HCT116 (cell line): ENCODE data around the gene GIT2. TPM values are rescaled to one million over a fixed set of nuclear protein-coding genes. Genes with fewer than 3 reads are reported as not detected.

Source experiments
- ATAC-seq: fragments of 200-7000 bp; cut with Tn5 transposase; 2 replicates; pipeline ENCODE4 v1.9.1; 2020; ENCODE audit warnings: mild to moderate bottlenecking, moderate library complexity
- BruUV-seq: library from RNA; stranded (reverse); fragments of 400-500 nt; replicated peaks from 2 replicates; lab custom pipeline; 2021; lab: Mats Ljungman, UMichigan
- CTCF ChIA-PET: fragments of 300-600 bp; sonication (Branson Sonifier 250); formaldehyde crosslinking; loops from one replicate; lab custom pipeline; 2021; ENCODE audit warnings: antibody characterized with exemption; lab: Charles Lee
- POLR2A ChIA-PET: fragments of 300-600, 350-600 bp; sonication (Branson Sonifier 250); formaldehyde crosslinking; loops from one replicate; lab custom pipeline; 2021; ENCODE audit warnings: antibody characterized with exemption; lab: Charles Lee
- RAD21 ChIA-PET, 2 experiments: fragments of 300-600 bp; sonication (Branson Sonifier 250); formaldehyde crosslinking; loops; one replicate each; lab custom pipeline; 2023; ENCODE audit warnings: low total read pairs in 2 of 2; ENCODE audit not compliant: uncharacterized antibody in 2 of 2, unreplicated experiment in 2 of 2, low non-redundant PET in 1 of 2; lab: Charles Lee
- DNase-seq: peaks from one replicate; pipeline ENCODE4 v3.0.0-alpha.2; 2010; ENCODE audit warnings: low read depth, low spot score
- H2AFZ ChIP-seq: fragments of 200-600 bp; shearing (Covaris generic), sonication (generic); 2 replicates; pipeline ENCODE4 v1.6.1; 2017; ENCODE audit warnings: low read depth, mixed run types, mixed read lengths, antibody characterized with exemption, low read length; ENCODE audit not compliant: poor library complexity, severe bottlenecking
- H3K27ac ChIP-seq: 2 replicates; pipeline ENCODE4 v1.5.1; 2012; ENCODE audit warnings: low read depth, low read length
- H3K27me3 ChIP-seq: fragments of 200-600 bp; sonication (generic); 2 replicates; pipeline ENCODE4 v1.6.1; 2016; ENCODE audit warnings: mixed run types, low read length, mixed read lengths; ENCODE audit not compliant: insufficient read depth
- H3K36me3 ChIP-seq, 2 experiments: fragments of 200-500 bp in 1 of 2; fragments of 200-600 bp in 1 of 2; sonication (Bioruptor generic) in 1 of 2; sonication (generic) in 1 of 2; 2 replicates each; pipeline versions ENCODE4 v1.5.1 to v1.6.1; 2014 to 2016; ENCODE audit warnings: low read length in 2 of 2, inconsistent platforms in 1 of 2, mixed read lengths in 1 of 2, mixed run types in 1 of 2; ENCODE audit not compliant: insufficient read depth in 2 of 2, control insufficient read depth in 1 of 2
- H3K4me1 ChIP-seq, 2 experiments: fragments of 200-600 bp in 1 of 2; sonication (generic) in 1 of 2; 2 replicates each; pipeline versions ENCODE4 v1.5.1 to v1.6.1; 2012 to 2017; ENCODE audit warnings: low read length in 2 of 2, inconsistent platforms in 1 of 2, mild to moderate bottlenecking in 1 of 2, mixed read lengths in 1 of 2, mixed run types in 1 of 2, moderate library complexity in 1 of 2; ENCODE audit not compliant: insufficient read depth in 2 of 2, control insufficient read depth in 1 of 2
- H3K4me2 ChIP-seq: fragments of 200-600 bp; sonication (generic); 2 replicates; pipeline ENCODE4 v1.6.1; 2017; ENCODE audit warnings: mixed run types, low read length, mixed read lengths
- H3K4me3 ChIP-seq, 2 experiments: fragments of 200-600 bp in 1 of 2; sonication (generic) in 1 of 2; replicated peaks in 1 of 2; 2 replicates each; pipeline ENCODE4 v1.5.1; 2011 to 2016; ENCODE audit warnings: low read length in 2 of 2, control low read depth in 1 of 2, low read depth in 1 of 2, mild to moderate bottlenecking in 1 of 2, mixed read lengths in 1 of 2, mixed run types in 1 of 2
- H3K79me2 ChIP-seq: fragments of 200-600 bp; sonication (generic); 2 replicates; pipeline ENCODE4 v1.6.1; 2017; ENCODE audit warnings: mild to moderate bottlenecking, mixed run types, low read length, moderate library complexity, mixed read lengths; ENCODE audit not compliant: insufficient read depth
- H3K9ac ChIP-seq: fragments of 200-600 bp; sonication (generic); 2 replicates; pipeline ENCODE4 v1.6.1; 2016; ENCODE audit warnings: low read length, mixed read lengths
- H3K9me2 ChIP-seq: fragments of 200-600 bp; sonication (generic), shearing (Covaris generic); 2 replicates; pipeline ENCODE4 v1.6.1; 2017; ENCODE audit warnings: mixed run types, mild to moderate bottlenecking, moderate library complexity; ENCODE audit not compliant: insufficient read depth
- H3K9me3 ChIP-seq, 2 experiments: fragments of 200-500 bp in 1 of 2; fragments of 200-600 bp in 1 of 2; sonication (Bioruptor generic) in 1 of 2; sonication (generic) in 1 of 2; 2 replicates each; pipeline ENCODE4 v1.6.1; 2014 to 2017; ENCODE audit warnings: low read length in 2 of 2, mixed read lengths in 2 of 2, inconsistent platforms in 1 of 2, low read depth in 1 of 2, mild to moderate bottlenecking in 1 of 2, mixed run types in 1 of 2, moderate library complexity in 1 of 2; ENCODE audit not compliant: control insufficient read depth in 1 of 2, insufficient read depth in 1 of 2
- H4K20me1 ChIP-seq: fragments of 200-600 bp; sonication (generic), shearing (Covaris generic); 2 replicates; pipeline ENCODE4 v1.6.1; 2017; ENCODE audit warnings: mixed run types, mild to moderate bottlenecking, moderate library complexity; ENCODE audit not compliant: insufficient read depth
- CBX3 ChIP-seq: IDR thresholded peaks from 2 replicates; pipeline ENCODE4 v1.6.1; 2012; ENCODE audit warnings: low read depth
- CEBPB ChIP-seq: IDR thresholded peaks from 2 replicates; pipeline ENCODE4 v1.6.1; 2012; ENCODE audit warnings: low read depth
- ELF1 ChIP-seq: IDR thresholded peaks from 2 replicates; pipeline ENCODE4 v1.6.1; 2012; ENCODE audit warnings: low read depth, borderline replicate concordance
- EZH2 ChIP-seq: fragments of 200-600 bp; sonication (generic); IDR thresholded peaks from 2 replicates; pipeline ENCODE4 v1.6.1; 2017; ENCODE audit warnings: antibody characterized with exemption, mixed run types
- EZH2phosphoT487 ChIP-seq: fragments of 200-600 bp; IDR thresholded peaks from 2 replicates; pipeline ENCODE4 v1.6.1; 2018; ENCODE audit warnings: antibody characterized with exemption, borderline replicate concordance
- FOSL1 ChIP-seq: IDR thresholded peaks from 2 replicates; pipeline ENCODE4 v1.6.1; 2012; ENCODE audit warnings: low read depth
- JUND ChIP-seq: IDR thresholded peaks from 2 replicates; pipeline ENCODE4 v1.6.1; 2012
- POLR2A ChIP-seq: IDR thresholded peaks from 2 replicates; pipeline ENCODE4 v1.7.0; 2011; ENCODE audit warnings: borderline replicate concordance; ENCODE audit not compliant: insufficient read depth, insufficient read length; ENCODE audit errors: extremely low read depth
- POLR2AphosphoS5 ChIP-seq: IDR thresholded peaks from 2 replicates; pipeline ENCODE4 v1.6.1; 2011; ENCODE audit warnings: mild to moderate bottlenecking, low read depth, low read length, moderate library complexity
- RAD21 ChIP-seq: IDR thresholded peaks from 2 replicates; pipeline ENCODE4 v1.6.1; 2012; ENCODE audit warnings: low read depth, mild to moderate bottlenecking
- SIN3A ChIP-seq: IDR thresholded peaks from 2 replicates; pipeline ENCODE4 v1.6.1; 2012; ENCODE audit warnings: low read depth
- SRF ChIP-seq: IDR thresholded peaks from 2 replicates; pipeline ENCODE4 v1.6.1; 2012; ENCODE audit warnings: low read depth
- TCF7L2 ChIP-seq: IDR thresholded peaks from 2 replicates; pipeline ENCODE4 v1.7.0; 2011; ENCODE audit warnings: borderline replicate concordance, inconsistent platforms; ENCODE audit not compliant: insufficient read depth, insufficient read length; ENCODE audit errors: extremely low read depth
- YY1 ChIP-seq: IDR thresholded peaks from 2 replicates; pipeline ENCODE4 v1.6.1; 2011; ENCODE audit warnings: low read length, low read depth, moderate library complexity, mild to moderate bottlenecking; ENCODE audit not compliant: insufficient replicate concordance; ENCODE audit errors: extremely low read depth
- ZBTB33 ChIP-seq: IDR thresholded peaks from 2 replicates; pipeline ENCODE4 v1.6.1; 2011; ENCODE audit warnings: mild to moderate bottlenecking, low read length, moderate library complexity; ENCODE audit not compliant: insufficient replicate concordance; ENCODE audit errors: extremely low read depth
- ZFX ChIP-seq: fragments of 450-650 bp; IDR thresholded peaks from 2 replicates; pipeline ENCODE4 v1.6.1; 2017
- ZNF274 ChIP-seq: fragments of 200-500 bp; sonication (Bioruptor generic); IDR thresholded peaks from 2 replicates; pipeline ENCODE4 v1.6.1; 2014; ENCODE audit warnings: mild to moderate bottlenecking, low read depth, low read length, inconsistent platforms
- intact Hi-C: fragments of 100-400 bp; cut with micrococcal nuclease; formaldehyde crosslinking; loops from 2 replicates; pipeline ENCODE4 v1.10.0; 2022
- total RNA-seq: library from RNA; stranded (reverse); gene quantifications from one replicate; pipeline ENCODE4 v1.2.1, GENCODE V29; 2021; ENCODE audit not compliant: unreplicated experiment
- TF ChIP-seq, protein P1 (sequence below): IDR thresholded peaks from 2 replicates; pipeline ENCODE4 v1.6.1; 2012; ENCODE audit warnings: low read depth
- TF ChIP-seq, protein P2 (sequence below): IDR thresholded peaks from 2 replicates; pipeline ENCODE4 v1.6.1; 2012

GIT2 gene
- total RNA-seq, 1 experiment from 2014 or later = 21.5 TPM

DNA sequence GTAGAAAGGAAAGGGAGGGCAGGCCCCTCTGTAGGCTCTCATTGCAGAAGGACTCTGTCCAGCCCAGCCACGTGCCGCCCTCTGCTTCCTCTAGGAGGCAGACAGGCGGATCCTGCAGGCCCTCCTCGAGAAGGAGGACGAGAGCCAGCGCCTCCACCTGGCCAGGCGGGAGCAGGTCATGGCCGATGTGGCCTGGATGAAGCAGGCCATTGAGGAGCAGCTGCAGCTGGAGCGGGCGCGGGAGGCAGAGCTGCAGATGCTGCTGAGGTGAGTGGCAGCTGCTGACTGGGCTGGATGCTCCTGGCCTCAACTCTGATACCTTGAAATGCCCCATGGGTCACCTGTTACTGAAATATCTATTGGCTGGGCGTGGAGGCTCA is 85.2 kb downstream of the GIT2 start (continued):
- no peak for TF ChIP-seq SIN3A

GRCh38 chr12:109910254-109910968 is 85.8 kb downstream of the GIT2 start:
- Histone ChIP-seq H3K4me2 (no peak overlapping the region), H4K20me1 (no peaks in the 10 kb centered on the region), H3K9me2 (no peaks in the 10 kb centered on the region), H3K36me3 (peaks cover 15 to 27% of the 10 kb centered on the region in 2 experiments), H2AFZ (no peak overlapping the region), H3K79me2 (no peaks in the 10 kb centered on the region), H3K9me3 (no peaks in the 10 kb centered on the region), H3K9ac (no peak overlapping the region), H3K27ac (no peak overlapping the region), H3K27me3 (no peaks in the 10 kb centered on the region), H3K4me3 (no peak overlapping the region), H3K4me1 (no peaks in the 10 kb centered on the region)
- CTCF ChIA-PET = interaction anchor here (1.2 to 2.0 kb wide), 4 partner anchors 10 to 65 kb away, joined by 3 to 10 read pairs (median 5); no protein-coding TSS in a partner anchor
- intact Hi-C loops = no loop called here
- POLR2A ChIA-PET = no interaction called here
- no TSS peak for BruUV-seq
- ATAC-seq (no peak), DNase-seq (no peak)
- RAD21 ChIA-PET = no interaction called here
- TF ChIP-seq RAD21 (no peak), POLR2AphosphoS5 (no peak), ELF1 (no peak), CBX3 (no peak), EZH2 (no peak), EZH2phosphoT487 (no peak), ZBTB33 (no peak), YY1 (no peak), FOSL1 (no peak), CEBPB (no peak), ZFX (no peak), SRF (no peak), ZNF274 (no peak), POLR2A (no peak), JUND (no peak), SIN3A (no peak), TCF7L2 (no peak)
- TF ChIP-seq, protein P1, sequence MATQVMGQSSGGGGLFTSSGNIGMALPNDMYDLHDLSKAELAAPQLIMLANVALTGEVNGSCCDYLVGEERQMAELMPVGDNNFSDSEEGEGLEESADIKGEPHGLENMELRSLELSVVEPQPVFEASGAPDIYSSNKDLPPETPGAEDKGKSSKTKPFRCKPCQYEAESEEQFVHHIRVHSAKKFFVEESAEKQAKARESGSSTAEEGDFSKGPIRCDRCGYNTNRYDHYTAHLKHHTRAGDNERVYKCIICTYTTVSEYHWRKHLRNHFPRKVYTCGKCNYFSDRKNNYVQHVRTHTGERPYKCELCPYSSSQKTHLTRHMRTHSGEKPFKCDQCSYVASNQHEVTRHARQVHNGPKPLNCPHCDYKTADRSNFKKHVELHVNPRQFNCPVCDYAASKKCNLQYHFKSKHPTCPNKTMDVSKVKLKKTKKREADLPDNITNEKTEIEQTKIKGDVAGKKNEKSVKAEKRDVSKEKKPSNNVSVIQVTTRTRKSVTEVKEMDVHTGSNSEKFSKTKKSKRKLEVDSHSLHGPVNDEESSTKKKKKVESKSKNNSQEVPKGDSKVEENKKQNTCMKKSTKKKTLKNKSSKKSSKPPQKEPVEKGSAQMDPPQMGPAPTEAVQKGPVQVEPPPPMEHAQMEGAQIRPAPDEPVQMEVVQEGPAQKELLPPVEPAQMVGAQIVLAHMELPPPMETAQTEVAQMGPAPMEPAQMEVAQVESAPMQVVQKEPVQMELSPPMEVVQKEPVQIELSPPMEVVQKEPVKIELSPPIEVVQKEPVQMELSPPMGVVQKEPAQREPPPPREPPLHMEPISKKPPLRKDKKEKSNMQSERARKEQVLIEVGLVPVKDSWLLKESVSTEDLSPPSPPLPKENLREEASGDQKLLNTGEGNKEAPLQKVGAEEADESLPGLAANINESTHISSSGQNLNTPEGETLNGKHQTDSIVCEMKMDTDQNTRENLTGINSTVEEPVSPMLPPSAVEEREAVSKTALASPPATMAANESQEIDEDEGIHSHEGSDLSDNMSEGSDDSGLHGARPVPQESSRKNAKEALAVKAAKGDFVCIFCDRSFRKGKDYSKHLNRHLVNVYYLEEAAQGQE = no peak
- TF ChIP-seq, protein P2, sequence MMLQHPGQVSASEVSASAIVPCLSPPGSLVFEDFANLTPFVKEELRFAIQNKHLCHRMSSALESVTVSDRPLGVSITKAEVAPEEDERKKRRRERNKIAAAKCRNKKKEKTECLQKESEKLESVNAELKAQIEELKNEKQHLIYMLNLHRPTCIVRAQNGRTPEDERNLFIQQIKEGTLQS = no peak
